HG03565 (cell line): ENCODE data around the gene CRIM1.

ENCODE experiments used
- ATAC-seq: cut with Tn5 transposase; IDR thresholded peaks from one replicate; pipeline ENCODE4 v1.9.1; 2021; ENCODE audit warnings: mild to moderate bottlenecking, moderate library complexity; ENCODE audit not compliant: unreplicated experiment

CRIM1 gene

DNA sequence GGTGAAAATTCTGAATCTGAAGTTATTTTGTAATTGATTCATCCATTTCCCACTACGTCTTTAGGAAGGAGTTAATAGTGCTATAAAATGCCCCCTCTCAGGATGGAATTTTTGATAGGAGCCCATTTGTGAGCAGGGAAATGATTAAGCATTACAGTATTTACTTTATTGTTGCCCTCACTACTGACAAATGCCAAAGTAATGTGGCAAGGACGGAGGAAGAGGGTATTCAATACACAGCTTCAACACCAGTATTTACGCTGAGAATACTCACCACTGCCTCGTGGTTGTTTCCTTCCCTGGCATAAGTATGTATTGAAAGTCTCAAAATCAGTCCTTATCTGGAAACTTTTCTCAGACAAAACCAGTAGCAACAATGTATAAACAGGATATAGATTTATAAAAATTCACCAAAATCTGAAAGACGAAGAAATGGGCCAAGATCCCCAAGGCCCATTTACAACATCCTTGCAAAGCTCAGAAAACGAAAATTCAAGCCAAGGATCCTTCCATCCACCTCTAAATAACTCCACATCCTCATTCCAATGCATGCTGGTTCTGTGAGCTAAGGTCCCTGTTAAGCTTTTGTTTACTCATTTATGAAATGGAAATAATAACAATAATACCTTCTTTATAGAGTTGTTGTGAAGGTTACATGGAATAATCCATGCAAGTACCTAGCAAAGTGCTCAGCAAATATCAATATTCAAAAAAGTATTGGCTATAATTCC, 213.1 kb downstream of the CRIM1 start:
- no peak for ATAC-seq

DNA sequence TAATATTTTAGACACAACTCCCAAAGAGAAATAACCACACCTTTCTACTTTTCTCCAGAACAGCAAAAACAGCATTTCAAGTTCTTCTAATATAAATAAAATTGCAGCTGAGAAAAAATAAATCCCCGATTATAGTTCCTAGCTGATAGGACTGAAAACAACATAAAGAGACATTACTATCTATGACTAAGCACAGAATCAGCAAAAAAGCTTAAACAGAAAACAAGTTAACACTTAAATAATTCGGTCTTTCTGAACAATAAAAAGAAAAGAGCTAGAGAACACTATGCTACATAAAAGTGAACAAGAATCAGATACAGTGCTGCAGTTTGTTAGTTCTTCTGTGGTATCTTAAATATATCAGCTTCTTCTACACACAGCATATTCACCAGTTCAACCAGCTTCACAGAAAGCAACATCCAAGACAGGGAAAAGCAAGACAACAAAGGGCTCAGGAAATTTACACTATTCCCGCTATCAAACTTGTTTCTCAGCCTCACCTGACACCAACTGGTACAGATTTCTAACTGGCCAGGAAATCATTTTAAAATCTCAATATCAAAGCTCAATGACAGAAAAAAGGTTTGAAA, 213.8 kb downstream of the CRIM1 start:
- ATAC-seq = no peak

DNA sequence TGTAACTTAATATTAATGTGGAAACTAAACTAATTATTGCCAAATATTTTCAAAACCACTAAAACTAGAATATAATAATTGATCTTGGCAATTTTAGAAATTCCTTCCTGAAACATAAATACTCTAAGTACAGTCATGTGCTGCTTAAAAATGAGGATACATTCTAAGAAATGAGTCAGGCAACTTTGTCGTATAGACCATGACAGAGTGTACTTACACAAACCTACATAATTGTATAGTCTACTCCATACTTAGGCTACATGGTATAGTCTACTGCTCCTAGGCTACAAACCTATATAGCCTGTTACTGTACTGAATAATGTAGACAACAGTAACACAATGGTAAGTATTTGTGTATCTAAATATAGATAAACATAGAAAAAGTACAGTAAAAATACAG, 214.8 kb downstream of the CRIM1 start:
- no peak for ATAC-seq

DNA sequence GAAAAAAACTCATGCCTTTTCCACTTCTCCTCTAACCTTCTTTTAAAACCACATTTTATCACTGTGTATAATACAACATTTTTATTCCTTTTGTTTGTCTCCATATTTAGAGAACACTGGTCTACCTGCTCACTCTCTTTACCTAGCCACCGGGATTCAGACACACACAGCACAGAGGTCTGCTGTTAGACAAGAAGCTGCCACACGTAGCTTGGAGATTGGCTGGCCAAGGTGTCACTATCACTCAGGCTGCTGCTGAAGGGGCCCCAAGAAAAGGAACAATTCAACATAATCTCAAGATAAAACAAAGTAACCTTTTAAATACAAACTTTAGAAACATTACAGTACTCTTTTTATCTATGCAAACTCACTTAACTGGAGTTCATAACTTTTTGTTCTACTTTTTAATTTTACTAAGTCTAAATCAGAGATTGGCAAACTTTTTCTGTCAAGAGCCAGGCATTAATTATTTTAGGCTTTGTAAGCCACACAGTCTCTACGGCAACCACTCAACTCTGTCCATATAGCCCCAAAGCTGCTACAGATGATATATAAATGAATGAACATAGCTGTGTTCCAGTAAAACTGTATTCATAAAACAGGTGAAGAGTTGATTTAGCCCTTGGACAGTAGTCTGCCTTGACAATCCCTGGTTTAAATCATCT, 216.6 kb downstream of the CRIM1 start:
- no peak for ATAC-seq

DNA sequence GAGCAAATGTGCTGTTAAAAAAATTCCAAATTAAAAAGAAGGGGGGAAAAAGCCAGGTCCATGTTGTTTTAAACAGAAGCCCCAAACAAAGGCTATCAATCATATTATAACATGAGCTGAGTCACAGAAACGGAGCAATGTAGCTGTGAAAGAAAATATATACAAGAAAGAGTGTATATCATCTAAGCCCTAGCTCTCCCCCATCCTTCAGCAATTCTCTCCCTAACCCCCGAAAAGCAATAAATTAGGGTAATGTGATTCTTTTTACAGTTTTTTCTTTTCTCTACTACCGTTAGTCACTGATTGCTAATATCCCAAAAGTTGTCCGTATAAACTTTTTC, 217.1 kb downstream of the CRIM1 start:
- ATAC-seq = no peak

DNA sequence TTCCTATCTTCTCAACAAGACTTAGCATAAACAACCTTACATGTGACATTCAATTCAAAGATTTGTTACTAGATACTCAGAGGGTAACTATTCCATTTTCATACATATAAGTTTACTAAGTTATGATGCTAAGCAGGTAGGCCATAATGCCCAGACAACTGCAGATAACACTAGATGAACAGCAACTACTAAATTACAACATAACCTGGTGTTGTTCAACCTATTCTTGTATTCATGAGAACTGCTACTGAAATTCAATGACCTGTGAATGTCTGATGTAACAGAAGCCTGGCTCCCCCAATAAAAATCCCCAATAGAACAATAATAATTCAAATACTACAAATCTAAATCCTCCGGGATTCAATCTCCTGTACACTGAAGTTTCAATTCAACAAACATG, 217.6 kb downstream of the CRIM1 start:
- ATAC-seq = no peak

DNA sequence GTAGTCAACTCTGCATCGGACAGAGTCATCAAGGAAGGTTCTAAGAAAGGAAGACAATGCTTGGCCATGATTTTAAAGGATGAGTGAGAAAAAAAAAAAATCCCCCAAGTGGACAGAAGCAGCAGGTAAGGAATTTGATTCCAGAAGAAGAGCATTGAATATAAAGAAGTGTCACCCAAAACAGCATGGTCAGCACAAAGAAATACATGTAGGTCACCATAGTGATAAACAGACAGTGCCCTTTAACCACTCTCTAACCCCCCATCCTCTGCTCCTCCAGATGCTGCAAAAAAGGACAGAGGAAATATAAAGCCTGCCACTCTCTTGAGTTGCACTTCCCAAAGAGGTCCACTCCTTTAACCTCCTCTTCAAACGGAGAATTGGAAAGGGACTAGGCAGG, 219.0 kb downstream of the CRIM1 start:
- ATAC-seq = no peak

DNA sequence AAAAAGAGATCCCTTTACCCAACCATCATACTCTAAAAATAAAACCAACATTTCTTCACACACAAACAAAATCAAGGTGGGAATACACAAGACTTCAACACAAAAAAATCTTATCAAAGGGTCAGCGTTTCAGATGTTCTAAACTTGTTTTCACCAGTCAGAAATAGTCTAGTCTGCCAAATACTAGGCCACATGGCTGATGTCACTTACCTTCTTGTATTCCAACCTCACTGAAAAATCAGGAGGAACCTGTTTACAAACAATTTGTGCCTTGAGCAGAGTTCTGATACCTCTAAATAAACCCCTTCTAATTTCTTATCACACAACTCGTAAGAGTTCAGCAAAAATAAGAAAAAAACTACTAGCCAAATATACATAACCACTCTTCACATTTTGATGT, 222.3 kb downstream of the CRIM1 start:
- no peak for ATAC-seq

DNA sequence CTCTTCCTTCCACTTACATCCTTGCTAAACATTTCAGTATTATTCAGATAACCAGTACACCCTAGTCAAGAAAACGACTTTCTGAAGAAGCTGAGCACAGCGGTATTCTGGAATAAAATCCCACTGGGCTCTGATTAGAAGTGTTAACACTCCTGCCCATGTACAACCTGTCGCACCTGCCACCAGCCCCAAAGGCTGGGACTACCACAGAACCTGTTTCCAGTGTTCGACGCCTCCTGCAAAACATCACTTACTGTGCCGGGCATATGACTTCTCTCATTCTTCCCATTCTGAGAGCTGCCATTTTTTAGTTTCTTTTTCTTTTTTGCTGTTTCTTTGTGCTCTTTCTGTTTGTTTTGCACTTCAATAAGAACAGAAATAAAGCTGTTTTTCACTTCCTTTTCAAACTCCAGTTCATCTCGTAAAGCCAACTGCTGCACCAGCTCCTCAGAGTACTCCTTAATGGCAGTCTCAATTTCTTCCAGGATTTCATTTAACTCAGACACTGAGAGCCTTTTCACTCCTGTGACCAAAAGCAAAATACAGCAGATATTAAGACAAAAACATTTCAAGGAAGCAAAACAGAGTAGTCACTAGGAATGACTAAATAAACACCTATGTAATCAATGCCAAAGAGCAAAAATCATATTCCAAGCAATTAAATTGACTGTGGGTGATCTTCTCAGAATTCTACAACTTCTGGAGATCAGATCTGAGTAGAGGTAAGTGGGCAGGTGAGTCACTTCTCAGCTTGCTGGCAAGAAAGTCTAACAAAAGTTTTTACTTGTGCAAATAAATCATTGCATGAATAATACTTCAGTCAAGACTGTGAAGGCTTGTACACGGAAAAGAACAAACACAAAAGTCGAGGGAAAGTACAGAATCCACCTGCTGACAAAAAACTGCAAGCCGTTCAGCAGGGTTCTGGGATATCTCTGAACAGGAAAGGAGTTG, 223.0 kb downstream of the CRIM1 start:
- no peak for ATAC-seq

DNA sequence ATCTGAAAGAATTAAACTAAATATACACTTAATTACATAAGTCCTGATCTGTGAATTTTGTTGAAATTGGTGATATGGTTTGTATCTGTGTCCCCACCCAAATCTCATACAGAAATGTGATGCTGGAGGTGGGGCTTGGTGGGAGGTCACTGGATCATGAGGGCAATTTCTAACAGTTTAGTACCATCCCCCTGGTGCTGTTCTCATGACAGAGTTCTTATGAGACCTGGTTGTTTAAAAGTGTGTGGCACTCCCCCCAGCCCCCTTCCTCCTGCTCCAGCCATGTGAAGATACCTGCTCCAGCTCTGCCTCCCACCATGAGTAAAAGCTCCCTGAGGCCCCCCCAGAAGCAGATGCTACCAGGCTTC, 223.7 kb downstream of the CRIM1 start:
- ATAC-seq = no peak

DNA sequence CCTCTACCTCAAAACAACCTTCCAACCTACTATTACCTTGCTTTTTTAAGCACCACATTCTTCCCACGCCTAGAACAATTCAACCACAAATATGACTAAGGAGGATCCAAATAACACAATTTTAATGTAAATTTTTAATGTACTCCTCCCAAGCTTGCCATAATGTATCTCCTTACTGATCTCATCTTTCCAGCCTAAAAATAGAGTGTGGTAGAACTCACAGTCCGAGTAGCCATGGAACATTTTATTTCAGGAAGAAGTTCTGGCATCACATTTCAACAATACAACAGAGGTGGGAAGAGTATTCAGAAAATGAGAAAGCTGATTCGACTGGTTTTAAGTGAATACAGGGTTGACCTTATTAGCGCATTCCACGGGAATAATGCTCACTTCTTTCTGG, 227.0 kb downstream of the CRIM1 start:
- no peak for ATAC-seq

DNA sequence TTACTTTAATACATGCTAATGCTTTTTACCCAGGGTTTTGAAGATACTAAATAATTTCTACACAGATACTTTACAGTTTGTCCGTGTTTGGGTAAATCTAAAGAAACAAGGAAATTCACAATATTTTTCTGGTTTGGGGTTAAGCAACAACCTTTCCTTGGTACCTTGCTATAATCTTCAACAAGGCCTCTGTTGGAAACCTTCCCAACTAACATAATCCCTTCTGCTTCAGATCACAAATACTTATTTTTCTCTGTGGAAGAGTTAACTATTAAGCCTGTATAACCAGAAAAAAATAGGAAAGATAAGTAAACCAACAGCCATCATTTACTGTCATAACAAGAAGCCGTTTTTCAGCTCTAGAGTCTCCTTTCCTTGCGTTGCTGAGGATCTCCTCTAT, 227.4 kb downstream of the CRIM1 start:
- ATAC-seq = no peak

DNA sequence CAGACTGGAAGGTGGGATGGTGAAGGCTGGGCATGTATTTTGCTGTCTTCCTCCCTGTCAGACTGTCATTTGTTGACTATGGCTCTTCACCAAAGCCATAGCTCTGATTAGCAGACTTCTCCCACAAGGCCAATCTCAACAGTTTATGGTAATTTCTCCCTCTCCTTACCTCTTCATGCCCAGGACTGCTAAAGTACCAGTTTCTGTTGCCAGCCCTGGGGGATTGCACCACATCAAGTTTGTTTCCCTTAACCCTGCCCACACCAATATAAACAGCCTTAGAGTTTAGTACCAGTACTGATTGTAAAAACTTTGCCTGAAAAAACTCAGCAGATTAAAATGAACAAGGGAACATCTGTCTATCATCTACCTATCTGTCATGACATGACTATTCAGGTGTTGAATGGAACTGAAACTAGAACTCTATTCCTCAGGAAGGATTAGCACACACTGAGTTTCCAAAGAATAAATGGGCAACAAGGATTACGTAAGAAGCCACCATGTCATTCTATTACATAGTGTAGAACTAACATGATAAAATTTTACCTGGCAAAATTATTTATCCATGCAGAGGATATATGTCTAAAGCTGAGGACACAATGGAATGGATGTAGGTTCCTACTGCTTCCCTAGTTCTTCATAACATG, 228.7 kb downstream of the CRIM1 start:
- no peak for ATAC-seq

DNA sequence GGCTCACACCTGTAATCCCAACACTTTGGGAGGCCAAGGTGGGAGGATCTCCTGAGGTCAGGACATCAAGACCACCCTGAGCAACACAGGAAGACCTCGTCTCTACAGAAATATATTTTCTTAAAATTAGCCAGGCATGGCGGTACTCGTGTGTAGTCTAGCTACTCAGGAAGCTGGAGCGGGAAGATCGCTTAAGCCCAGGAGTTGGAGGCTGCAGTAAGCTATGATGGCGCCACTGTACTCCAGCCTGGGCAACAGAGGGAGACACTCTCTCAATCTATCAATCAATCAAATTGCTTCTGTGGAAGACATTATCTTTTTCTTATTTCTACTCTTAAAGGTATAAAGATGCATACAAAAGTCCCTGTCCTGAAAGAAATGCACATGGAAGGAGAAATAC, 231.1 kb downstream of the CRIM1 start:
- no peak for ATAC-seq

DNA sequence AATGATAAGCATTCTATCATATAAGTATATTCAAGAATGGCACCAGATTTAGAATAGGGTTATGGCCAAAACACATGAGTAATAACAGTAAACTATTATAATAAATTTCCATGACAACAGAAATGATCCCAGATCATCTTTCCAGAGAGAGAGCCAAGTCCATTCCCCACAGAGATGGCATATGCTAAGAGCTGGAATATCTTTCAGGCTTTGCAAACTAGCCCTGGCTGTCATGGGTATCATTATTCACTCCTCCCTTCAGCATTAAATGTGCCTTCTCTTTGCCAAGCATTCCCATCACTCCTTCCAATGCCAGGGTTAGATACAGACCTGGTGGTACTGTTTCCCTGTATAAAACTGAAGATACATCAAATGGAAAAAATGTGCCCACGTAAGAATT, 231.5 kb downstream of the CRIM1 start:
- no peak for ATAC-seq

DNA sequence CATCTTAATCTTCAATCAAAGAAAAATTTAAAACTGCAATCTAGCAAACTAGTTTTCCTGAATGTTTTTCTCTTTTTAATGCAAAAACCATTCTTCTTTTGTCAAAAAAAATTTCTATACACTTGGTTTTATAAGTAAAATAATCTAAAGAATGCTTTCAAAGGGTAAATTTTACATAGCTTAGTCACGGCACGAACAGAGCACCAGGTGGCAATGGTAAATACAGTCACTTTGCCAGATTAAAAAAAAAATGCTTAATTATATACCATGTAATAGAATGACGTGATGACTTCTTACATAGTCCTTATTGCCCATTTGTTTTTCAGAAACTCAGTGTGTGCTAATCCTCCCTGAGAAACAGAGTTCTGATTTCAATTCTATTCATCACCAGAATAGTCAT, 232.0 kb downstream of the CRIM1 start:
- no peak for ATAC-seq

DNA sequence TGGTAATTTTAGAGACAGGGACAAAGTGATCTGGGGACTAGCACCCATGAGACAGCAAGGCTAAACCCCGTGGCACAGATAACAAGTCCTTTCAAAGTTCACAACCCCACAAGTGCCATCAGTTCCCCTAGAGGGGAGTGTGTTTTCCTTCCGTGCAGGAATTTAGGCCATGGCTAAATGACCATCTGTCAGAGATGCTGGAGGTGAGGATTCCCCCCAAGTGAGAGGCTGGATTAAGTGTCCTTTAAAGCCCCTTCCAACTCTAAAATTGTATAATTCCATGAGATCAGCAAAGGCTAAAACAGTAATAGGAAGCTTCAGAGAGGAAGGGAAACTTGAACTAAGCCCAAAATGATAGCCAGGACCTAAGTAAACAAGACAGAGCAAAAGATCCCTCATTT, 233.7 kb downstream of the CRIM1 start:
- ATAC-seq = no peak

DNA sequence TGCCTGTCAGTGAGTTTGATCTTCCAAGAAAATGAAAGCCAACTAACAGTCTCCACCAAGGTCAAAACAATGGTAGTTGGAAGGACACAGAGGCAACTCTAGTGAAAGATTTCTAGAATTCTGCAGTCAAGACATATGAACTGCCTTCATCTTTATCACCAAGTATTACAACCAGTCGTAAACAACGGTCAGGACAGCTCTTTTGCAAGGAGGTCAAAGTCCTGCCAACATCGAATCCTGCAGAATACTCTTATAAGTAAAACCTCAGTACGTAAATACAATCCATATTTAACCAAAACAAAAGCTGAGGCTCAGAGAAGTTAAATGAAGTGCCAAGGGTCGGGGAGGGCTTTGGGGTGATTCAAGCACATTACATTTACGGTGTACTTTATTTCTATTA, 239.3 kb downstream of the CRIM1 start:
- no peak for ATAC-seq

DNA sequence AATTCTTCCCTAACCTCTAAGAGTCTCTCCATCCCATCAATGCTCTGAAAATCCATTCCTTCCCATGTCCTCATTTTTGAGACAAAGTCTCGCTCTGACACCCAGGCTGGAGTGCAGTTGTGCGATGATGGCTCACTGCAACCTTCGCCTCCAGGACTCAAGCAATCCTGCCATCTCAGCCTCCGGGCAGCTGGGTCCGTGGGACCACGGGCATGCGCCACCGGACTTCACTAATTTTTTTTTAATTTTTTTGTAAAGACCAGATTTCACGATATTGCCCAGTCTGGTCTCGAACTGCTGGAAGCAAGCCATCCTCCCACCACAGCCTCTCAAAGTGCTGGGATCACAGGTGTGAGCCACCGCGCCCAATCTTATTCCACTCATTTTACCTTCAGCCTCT, 240.8 kb downstream of the CRIM1 start:
- no peak for ATAC-seq

DNA sequence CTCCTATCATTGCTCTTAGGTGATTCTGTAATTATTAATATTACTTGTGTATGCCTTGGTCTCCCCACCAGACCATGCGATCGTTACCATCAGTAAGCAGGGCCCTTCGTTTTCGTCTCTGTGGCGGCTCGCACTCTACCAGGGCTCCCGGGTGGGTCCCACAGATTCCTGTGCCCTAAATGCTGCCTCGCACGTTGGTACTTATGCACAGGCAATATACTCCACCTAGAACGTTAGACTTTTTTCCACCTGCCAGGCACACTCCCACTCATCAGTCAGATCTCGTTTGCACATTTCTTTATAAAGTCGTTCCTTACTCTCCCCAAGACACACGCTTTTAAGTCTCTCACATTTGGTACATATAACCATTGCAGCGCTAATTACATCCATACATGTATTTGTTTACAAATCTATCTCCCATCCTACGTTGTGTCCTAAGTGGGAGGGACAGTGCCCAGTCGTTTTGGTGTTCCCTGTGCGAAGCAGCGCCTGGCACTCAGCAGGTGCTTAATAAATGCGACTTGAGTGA, 241.5 kb downstream of the CRIM1 start:
- ATAC-seq = no peak
